PC-3 (cell line): ENCODE results near the gene TSGA10IP. TPM values are rescaled to one million over a fixed set of nuclear protein-coding genes. Genes with fewer than 3 reads are reported as not detected.

Source experiments
- ATAC-seq: fragments of 200-7000 bp; cut with Tn5 transposase; 2 replicates; pipeline ENCODE4 v1.9.1; 2020; ENCODE audit warnings: mild to moderate bottlenecking, moderate library complexity
- BruUV-seq: library from RNA; stranded (reverse); fragments of 400-500 nt; replicated peaks from 2 replicates; lab custom pipeline; 2021; lab: Mats Ljungman, UMichigan
- CTCF ChIA-PET: fragments of 300-600 bp; sonication (Branson Sonifier 250); formaldehyde crosslinking; loops from one replicate; lab custom pipeline; 2022; ENCODE audit warnings: antibody characterized with exemption; lab: Charles Lee
- POLR2A ChIA-PET: fragments of 300-600 bp; sonication (Branson Sonifier 250); formaldehyde crosslinking; loops from one replicate; lab custom pipeline; 2022; ENCODE audit warnings: antibody characterized with exemption; ENCODE audit not compliant: unreplicated experiment; lab: Charles Lee
- DNase-seq: peaks from one replicate; pipeline ENCODE4 v3.0.0-alpha.2; 2015
- H2AFZ ChIP-seq: fragments of 300-600 bp; sonication (generic); 2 replicates; pipeline ENCODE4 v1.6.0; 2016; ENCODE audit warnings: antibody characterized with exemption, low read length
- H3F3A ChIP-seq: fragments of 300-600 bp; sonication (generic); one replicate; pipeline ENCODE4 v1.6.0; 2017; ENCODE audit warnings: antibody characterized with exemption, low read length, control low read depth, mild to moderate bottlenecking; ENCODE audit not compliant: unreplicated experiment
- H3K27ac ChIP-seq: fragments of 300-600 bp; sonication (generic); 2 replicates; pipeline ENCODE4 v1.5.1; 2016; ENCODE audit warnings: mild to moderate bottlenecking, low read length
- H3K27me3 ChIP-seq: fragments of 300-600 bp; sonication (generic); 2 replicates; pipeline ENCODE4 v1.6.1; 2016; ENCODE audit warnings: low read length, mixed read lengths
- H3K36me3 ChIP-seq: fragments of 300-600 bp; sonication (generic); 2 replicates; pipeline ENCODE4 v1.6.1; 2016; ENCODE audit warnings: low read depth, mixed run types, low read length, mixed read lengths
- H3K4me1 ChIP-seq: fragments of 300-600 bp; sonication (generic); 2 replicates; pipeline ENCODE4 v1.5.1; 2016; ENCODE audit warnings: low read length; ENCODE audit not compliant: insufficient read depth
- H3K4me2 ChIP-seq: fragments of 300-600 bp; sonication (generic); 2 replicates; pipeline ENCODE4 v1.6.0; 2016; ENCODE audit warnings: low read length
- H3K4me3 ChIP-seq: fragments of 300-600 bp; sonication (generic); 2 replicates; pipeline ENCODE4 v1.5.1; 2016; ENCODE audit warnings: mild to moderate bottlenecking, low read length, mixed read lengths
- H3K79me2 ChIP-seq: fragments of 300-600 bp; sonication (generic); 2 replicates; pipeline ENCODE4 v1.6.1; 2017; ENCODE audit warnings: low read length, mixed read lengths
- H3K9ac ChIP-seq: fragments of 300-600 bp; sonication (generic); 2 replicates; pipeline ENCODE4 v1.6.0; 2016; ENCODE audit warnings: mild to moderate bottlenecking, low read length
- H3K9me2 ChIP-seq: fragments of 300-600 bp; sonication (generic); replicated peaks from 2 replicates; pipeline ENCODE4 v1.6.1; 2016; ENCODE audit warnings: mixed run types, low read length, mixed read lengths
- H3K9me3 ChIP-seq: fragments of 300-600 bp; sonication (generic); 2 replicates; pipeline ENCODE4 v1.6.1; 2016; ENCODE audit warnings: low read length, mixed read lengths
- H4K20me1 ChIP-seq: fragments of 300-600 bp; sonication (generic); 2 replicates; pipeline ENCODE4 v1.6.1; 2016; ENCODE audit warnings: low read length, mixed read lengths
- EZH2 ChIP-seq: fragments of 300-600 bp; sonication (generic); IDR thresholded peaks from one replicate; pipeline ENCODE4 v1.6.1; 2017; ENCODE audit warnings: antibody characterized with exemption, mild to moderate bottlenecking, low read length; ENCODE audit not compliant: unreplicated experiment
- EZH2phosphoT487 ChIP-seq: fragments of 300-600 bp; sonication (generic); IDR thresholded peaks from 2 replicates; pipeline ENCODE4 v1.6.1; 2018; ENCODE audit warnings: mild to moderate bottlenecking, antibody characterized with exemption, low read length, borderline replicate concordance
- intact Hi-C: fragments of 100-400 bp; cut with micrococcal nuclease; formaldehyde crosslinking; loops from 2 replicates; pipeline ENCODE4 v1.9.0; 2023
- total RNA-seq: library from RNA; depleted of rRNA; stranded (reverse); fragments of >200 nt; gene quantifications from 2 replicates; pipeline ENCODE4 v1.2.3, GENCODE V29; 2014
- TF ChIP-seq, protein P1 (sequence below): fragments of 300-600 bp; sonication (generic); conservative IDR thresholded peaks from 2 replicates; pipeline ENCODE4 v1.5.1; 2017; ENCODE audit warnings: antibody characterized with exemption, low read depth, mild to moderate bottlenecking, low read length

Gene TSGA10IP
- total RNA-seq, 1 experiment from 2014 or later = not detected

DNA sequence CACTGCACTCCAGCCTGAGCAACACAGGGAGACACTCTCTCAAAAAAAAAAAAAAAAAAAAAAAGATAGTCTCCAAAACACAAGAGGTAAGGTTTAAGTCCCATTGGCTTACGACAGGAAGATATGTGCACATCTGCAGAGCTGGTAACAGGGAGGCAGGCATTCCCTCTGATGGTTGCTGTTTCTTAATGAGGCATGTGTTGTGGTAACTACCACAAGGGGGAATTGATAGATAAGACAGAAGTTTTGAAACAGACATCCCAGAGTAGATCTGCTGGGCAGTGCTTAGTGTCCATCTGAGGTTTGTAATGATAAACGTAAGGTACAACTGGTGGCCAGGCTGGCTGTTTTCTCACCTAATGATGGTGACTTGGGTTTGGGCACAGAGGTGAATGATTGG, 52.0 kb downstream of the TSGA10IP start:
- ATAC-seq = no peak
- Histone ChIP-seq H3K36me3 (peaks cover 38% of the 10 kb centered on the region), H3K27ac (no peak overlapping the region), H3K9ac (no peak overlapping the region), H3K4me2 (no peak overlapping the region), H3K9me3 (no peaks in the 10 kb centered on the region), H3K4me1 (peaks cover 8% of the 10 kb centered on the region), H3F3A (no peaks in the 10 kb centered on the region), H3K4me3 (no peak overlapping the region), H3K79me2 (peaks cover 35% of the 10 kb centered on the region), H3K9me2 (no peaks in the 10 kb centered on the region), H4K20me1 (no peaks in the 10 kb centered on the region), H3K27me3 (no peaks in the 10 kb centered on the region), H2AFZ (no peak overlapping the region)
- CTCF ChIA-PET = no interaction called here
- intact Hi-C loops = no loop called here
- DNase-seq = no peak
- BruUV-seq = no TSS peak
- no peak for TF ChIP-seq EZH2
- TF ChIP-seq, protein P1, sequence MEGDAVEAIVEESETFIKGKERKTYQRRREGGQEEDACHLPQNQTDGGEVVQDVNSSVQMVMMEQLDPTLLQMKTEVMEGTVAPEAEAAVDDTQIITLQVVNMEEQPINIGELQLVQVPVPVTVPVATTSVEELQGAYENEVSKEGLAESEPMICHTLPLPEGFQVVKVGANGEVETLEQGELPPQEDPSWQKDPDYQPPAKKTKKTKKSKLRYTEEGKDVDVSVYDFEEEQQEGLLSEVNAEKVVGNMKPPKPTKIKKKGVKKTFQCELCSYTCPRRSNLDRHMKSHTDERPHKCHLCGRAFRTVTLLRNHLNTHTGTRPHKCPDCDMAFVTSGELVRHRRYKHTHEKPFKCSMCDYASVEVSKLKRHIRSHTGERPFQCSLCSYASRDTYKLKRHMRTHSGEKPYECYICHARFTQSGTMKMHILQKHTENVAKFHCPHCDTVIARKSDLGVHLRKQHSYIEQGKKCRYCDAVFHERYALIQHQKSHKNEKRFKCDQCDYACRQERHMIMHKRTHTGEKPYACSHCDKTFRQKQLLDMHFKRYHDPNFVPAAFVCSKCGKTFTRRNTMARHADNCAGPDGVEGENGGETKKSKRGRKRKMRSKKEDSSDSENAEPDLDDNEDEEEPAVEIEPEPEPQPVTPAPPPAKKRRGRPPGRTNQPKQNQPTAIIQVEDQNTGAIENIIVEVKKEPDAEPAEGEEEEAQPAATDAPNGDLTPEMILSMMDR = no peak
- no peak for TF ChIP-seq EZH2phosphoT487
- POLR2A ChIA-PET = no interaction called here

DNA sequence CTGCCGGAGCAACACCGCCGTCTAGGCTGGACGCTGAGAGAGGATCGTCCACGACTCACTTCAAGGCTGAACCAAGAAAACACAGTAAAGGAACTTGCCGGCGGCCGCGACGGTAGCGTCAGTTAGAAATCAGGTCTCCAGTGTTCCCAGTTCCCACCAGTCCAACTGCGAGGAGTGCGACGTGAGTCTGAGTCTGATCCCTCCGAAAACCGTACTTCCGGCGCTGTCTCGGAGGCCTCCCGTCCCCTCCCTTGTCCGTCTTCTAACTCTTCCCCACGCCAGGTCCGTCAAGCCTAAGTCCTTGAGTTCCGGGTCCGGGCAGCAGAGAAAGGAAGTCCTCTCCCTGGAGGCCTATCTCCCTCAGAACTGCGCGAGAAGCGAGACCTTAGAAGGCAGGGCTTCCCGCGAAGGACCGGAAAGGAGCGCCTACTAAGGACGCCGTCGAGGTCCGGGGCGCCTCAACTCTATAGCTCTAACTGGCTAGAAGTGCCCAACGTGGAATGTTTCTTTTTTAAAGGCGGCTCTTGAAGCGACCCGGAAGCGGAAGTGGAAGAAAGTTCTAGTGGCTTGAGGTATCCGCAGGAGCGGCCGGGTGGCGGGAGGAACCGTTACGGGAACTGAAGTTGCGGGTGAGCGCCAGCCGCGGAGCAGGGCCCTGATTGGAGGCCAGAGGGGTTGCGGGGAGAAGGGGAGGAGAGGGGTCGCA, 56.8 kb downstream of the TSGA10IP start, which contains the start of the genes BANF1 and EIF1AD:
BANF1 (plus strand) TSS at position 562 of the 706 bp plus-strand sequence. CDS start 748 bp downstream, outside the sequence.
EIF1AD (minus strand) TSS at position 216 of the 706 bp plus-strand sequence. CDS start 1,768 bp downstream, outside the sequence.
- H3K9ac ChIP-seq = peak within 1 kb of the TSS; percentile 91
- H3K4me3 ChIP-seq = peak within 1 kb of the TSS; percentile 85
- peaks cover 48% of the 10 kb centered on the region for H3K36me3 ChIP-seq
- TF ChIP-seq EZH2phosphoT487 (no peak), EZH2 (no peak)
- TF ChIP-seq, protein P1 = no peak
- H3K27ac ChIP-seq = peak within 1 kb of the TSS; percentile 85
- CTCF ChIA-PET = no interaction called here
- ATAC-seq = peak; percentile 74
- H3K27me3 ChIP-seq = no peaks in the 10 kb centered on the region
- H4K20me1 ChIP-seq = no peaks in the 10 kb centered on the region
- H3K9me3 ChIP-seq = no peaks in the 10 kb centered on the region
- no peaks in the 10 kb centered on the region for H3K9me2 ChIP-seq
- intact Hi-C loops = loop anchor here (1.0 to 2.0 kb wide), 3 partner anchors 41 to 51 kb away; partner anchors contain the start of genes SART1 and SF3B2
- peaks cover 14% of the 10 kb centered on the region for H3K4me1 ChIP-seq
- DNase-seq = peak; percentile 99
- peaks cover 9% of the 10 kb centered on the region for H3F3A ChIP-seq
- peak within 1 kb of the TSS; percentile 90 for H2AFZ ChIP-seq
- peaks cover 56% of the 10 kb centered on the region for H3K79me2 ChIP-seq
- H3K4me2 ChIP-seq = peak within 1 kb of the TSS; percentile 87
- POLR2A ChIA-PET = interaction anchor here (0.6 kb wide), 1 partner anchor 349 kb away, joined by 3 read pairs; no protein-coding TSS in a partner anchor
- no TSS peak for BruUV-seq
